ENCODE data around the gene FAM20C.

FAM20C gene

GRCh38 chr7:211033-211714 is 18.8 kb downstream of the FAM20C start:
- no peak for DNase-seq

- DNase-seq: no peak
These were observed 19.3 kb downstream of the FAM20C start for GRCh38 chr7:211715-212058.

GRCh38 chr7:212754-213153 is 20.4 kb downstream of the FAM20C start:
- no peak for DNase-seq

DNA sequence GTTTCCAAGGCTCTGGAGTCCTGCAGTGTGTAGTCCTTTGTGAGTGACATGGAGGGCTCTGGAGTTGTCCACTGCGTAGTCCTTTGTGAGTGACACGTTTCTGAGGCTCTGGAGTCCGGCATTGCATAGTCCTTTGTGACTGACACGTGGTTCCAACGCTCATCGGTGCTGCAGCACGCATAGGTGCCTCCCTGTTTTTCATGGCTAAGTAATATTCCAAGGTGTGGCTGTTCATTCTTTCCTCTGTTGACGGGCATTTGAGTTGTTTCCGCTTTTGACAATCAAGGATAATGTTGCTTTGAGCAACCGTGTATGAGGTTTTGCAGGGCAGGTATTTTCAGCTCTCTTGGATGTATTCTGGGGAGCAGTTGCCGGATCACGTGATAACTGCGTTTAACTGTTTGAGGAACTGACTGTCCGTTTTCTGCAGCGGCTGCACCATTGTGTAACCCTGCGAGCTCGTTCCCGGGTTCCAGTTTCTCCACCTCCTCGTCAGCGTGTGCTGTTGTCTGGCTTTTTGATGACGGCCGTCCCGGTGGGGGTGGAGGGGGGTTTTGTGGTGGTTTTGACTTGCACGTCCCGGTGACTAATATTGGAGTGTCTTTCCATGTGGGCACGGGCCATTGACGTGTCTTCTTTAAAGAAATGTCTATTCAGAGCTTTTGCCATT is 21.1 kb downstream of the FAM20C start:
- DNase-seq: peak; percentile 96

DNA sequence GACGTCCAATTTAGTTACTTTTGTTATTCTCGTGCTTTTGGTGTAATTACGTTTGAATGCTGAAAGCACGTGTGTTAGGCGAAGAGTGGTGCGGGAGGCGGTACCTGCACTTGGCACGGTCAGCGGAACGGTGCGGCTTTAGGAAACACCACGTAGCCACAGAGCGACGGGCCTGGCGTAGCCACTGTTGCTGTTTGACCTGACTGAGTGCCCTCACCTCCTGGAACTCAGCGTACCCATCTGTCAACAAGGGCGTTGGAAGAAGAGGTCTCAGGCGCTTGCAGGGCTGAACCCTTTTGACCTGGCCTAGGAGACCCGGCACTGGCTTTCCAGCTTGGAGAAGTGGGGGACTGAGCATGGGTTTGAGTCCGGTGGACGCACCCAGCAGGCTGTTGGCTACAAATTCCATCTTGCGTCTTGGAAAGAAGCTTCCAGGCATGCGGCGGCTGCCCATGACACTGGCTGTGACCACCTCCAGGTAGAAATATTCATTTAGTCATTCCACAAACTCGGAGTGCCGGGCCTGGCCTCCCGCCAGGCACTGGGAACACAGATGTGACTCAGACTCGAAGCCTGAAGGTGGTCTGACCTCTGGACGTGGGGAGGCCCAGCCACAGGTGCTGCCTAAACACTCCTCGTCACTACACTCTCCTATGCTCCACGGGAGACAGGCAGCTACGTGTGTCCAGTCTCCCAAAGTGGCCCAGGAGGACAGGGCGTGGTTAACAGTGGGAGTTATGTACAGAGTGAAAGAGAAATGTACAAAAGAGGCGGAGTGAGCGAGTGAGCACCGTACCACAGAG is 22.2 kb downstream of the FAM20C start:
- no peak for DNase-seq

DNA sequence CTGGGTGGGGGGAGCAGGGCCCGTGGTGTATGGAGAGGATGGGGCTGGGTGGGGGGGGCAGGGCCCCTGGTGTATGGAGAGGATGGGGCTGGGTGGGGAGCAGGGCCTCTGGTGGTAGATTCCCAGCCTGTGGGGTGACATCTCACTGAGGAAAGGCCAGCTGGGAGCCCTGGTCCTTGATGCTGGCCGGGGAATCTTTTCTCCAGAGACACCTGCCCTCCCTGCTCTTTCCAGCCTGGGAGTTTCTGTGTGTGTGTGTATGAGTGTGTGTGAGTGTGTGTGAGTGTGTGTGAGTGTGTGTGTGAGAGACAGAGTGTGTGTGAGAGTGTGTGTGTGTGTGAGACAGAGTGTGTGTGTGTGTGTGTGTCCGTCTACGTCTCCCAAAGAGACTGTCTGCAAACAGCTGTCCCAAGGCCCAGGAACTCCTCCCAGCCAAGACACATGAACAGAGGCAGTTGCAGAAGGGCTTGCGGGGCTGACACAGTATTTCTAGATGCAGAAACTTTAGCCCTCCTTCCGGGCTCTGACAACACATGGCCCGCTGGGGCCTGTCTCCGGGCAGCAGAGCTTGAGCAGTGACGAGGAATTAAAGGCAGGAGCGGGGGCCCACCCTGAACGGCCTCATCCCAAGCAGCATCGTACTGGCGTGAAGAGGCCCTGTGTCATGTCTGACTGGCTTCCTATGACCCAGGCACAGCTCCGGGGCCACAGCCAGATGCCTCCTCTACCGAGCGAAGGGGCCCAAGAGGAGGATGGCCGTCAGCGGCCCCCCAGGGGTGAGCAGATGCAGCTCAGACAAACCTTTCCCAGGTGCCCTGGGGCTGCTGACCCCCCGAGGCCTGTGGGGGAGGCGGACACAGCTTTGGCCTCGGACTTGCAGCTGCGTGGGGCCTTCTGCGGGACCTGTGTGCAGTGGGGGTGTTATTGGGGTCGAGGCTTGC is 24.3 kb downstream of the FAM20C start:
- no peak for DNase-seq

- no peak for DNase-seq
These were observed 25.4 kb downstream of the FAM20C start for GRCh38 chr7:217781-218180.

- no peak for DNase-seq
These were observed 25.9 kb downstream of the FAM20C start for GRCh38 chr7:218316-218715.

- DNase-seq: no peak
These were observed 26.7 kb downstream of the FAM20C start for GRCh38 chr7:218896-219580.

GRCh38 chr7:219581-220150 is 27.3 kb downstream of the FAM20C start:
- no peak for DNase-seq

DNA sequence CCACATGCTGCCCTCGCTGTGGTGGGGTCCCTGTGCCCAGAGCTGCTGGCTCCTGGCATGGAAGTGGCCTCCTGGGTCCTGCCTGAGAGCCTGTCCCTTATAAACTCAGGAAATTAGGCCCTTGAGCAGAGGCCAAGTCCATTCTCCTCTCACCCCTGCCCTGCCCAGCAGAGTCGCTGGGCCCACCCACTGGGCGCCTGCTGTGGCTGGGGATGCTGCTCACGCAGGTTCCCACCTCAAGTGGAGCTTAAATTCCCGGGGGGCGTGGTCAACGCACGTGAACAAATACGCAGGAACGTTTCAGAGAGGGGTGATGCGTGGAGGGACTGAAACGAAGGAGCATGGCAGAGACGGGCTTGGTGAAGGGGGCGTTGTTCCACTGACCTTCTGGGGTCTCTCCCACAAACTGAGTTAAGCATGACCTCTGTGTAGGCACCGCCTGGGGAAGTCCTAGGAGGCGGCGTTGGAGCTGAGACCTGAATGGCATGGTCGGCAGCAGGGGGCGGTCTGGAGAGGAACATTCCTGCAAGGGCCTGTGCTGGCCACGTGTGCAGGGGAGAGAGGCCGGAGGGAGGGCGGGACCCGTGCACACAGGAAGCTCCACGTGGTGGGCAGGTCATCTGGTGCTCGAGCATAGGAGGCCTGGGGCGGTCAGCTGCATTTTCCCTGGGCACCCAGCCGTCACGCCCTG is 27.9 kb downstream of the FAM20C start:
- DNase-seq: no peak

- no peak for DNase-seq
These were observed 29.8 kb downstream of the FAM20C start for GRCh38 chr7:221978-222715.

DNA sequence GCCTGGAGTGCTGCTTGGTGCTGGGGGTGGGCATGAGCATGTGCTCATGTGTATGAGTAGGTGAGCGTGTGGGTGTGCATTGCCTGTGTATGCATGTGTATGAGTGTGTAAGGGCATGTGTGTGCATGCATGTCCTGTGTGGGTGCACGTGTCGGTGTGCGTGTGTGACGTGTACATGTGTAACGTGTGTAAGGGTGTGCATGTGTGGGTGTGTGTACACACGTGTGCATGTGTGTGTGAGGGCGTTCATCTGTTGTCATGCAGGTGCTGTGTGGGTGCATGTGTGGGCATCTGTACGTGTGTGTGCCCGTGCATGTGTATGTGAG is 30.3 kb downstream of the FAM20C start:
- no peak for DNase-seq

DNA sequence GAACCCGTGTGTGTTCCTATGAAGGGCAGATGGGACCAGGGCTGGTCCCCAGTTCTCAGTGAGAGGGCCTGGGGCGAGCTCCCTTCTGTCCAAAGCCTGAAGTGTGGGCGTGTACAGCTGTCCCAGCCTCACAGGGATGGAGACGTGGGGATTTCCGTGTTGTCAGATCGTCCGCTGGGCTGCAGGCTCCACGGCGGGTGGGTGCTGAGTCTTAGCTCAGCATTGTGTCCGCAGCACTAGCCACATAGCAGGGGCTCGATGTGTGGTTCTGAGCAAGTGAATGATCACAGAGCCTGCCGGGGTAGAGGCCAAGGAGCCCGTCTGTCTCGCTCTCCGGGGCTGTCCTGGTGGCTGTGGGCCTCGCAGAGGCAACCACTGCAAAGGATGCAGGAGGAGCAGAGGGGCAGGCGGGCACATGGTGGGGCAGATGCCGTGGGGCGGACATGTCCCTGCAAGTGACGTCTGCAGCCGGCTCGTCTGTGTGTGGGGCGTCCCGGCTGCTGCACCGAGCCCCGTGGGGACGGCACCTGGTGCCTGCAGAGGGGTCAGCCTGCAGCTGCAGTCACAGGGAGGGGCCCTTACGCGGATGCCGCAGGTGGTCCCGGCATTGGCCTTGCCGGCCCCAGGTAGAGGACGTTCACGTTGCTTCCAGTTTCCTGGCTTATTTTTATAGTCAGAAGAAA is 30.9 kb downstream of the FAM20C start:
- no peak for DNase-seq

DNA sequence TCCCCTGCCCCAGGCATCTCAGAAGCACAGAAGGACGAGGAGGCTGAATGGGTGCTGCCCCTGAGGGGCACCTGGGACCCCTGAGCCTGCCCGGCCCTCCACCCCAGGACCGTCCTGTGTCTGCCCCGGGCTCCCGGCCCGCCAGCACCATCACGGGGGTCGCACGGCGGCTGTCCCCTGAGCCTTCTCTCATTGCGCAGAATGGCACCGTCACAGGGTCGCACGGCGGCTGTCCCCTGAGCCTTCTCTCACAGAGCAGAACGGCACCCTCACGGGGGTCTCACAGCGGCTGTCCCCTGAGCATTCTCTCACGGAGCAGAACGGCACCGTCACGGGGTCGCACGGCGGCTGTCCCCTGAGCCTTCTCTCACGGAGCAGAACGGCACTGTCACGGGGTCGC is 31.5 kb downstream of the FAM20C start:
- no peak for DNase-seq

GRCh38 chr7:226281-226895 is 34.0 kb downstream of the FAM20C start:
- no peak for DNase-seq

GRCh38 chr7:227926-228325 is 35.6 kb downstream of the FAM20C start:
- no peak for DNase-seq

- DNase-seq: no peak
These were observed 36.2 kb downstream of the FAM20C start for GRCh38 chr7:228610-229009.

DNA sequence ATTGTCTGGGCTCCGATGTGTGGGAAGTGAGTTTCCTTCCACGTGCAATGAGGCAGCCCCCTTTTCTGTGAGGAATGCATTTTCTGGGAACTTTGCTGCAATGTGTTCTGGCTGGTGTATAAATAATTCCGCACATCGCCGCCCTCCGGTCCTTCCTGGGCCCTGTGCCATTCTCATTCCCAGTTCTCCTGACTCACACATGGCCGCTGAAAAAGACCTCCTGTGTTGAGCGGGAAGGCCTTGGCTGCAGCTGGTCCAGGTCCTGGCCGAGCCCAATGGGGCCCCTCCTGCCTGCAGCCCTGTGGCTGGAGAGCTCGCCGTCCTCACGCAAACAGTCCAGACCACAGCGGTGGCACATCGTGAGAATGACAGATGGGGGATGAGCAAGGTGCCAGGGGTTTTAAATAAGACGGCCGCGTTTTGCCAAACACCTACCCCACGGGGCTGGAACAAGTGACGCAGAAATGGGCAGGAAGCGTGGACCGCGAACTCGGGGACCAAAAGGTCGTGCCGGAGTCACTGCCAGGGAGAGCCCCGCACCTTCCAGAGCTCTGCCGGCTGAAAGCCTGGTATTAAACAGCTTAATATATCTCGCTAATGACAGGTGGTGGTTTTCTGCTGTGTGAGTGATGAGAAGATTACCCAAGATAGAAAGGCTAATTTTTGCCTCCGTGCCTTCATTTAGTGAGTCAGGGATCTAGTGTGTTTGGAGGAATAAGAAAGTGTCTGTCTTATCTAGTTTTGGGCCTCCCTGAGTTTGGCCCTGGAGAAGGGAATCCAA is 37.0 kb downstream of the FAM20C start:
- DNase-seq: no peak

All from suppressor macrophage treated with lipopolysaccharide for 4 hours (primary cell).